AG04450 (cell line): ENCODE results near the gene SSR2. TPM values are rescaled to one million over a fixed set of nuclear protein-coding genes. Genes with fewer than 3 reads are reported as not detected.

Experiments used
- CTCF ChIA-PET: fragments of 300-600, 350-600 bp; formaldehyde crosslinking; extraction: SDS; loops from one replicate; lab custom pipeline; 2022; ENCODE audit warnings: antibody characterized with exemption, inconsistent platforms; lab: Charles Lee
- POLR2A ChIA-PET: fragments of 350-600 bp; formaldehyde crosslinking; extraction: SDS; loops from one replicate; lab custom pipeline; 2021; ENCODE audit warnings: antibody characterized with exemption, inconsistent platforms; lab: Yijun Ruan, JAX
- DNase-seq: peaks from one replicate; pipeline ENCODE4 v3.0.0-alpha.2; 2011; ENCODE audit warnings: low read depth, low spot score
- H3K27ac ChIP-seq: one replicate; pipeline ENCODE4 v1.5.1; 2012; ENCODE audit warnings: low read depth, low read length, control low read depth
- H3K27me3 ChIP-seq: one replicate; pipeline ENCODE4 v1.6.0; 2012; ENCODE audit warnings: low read length; ENCODE audit not compliant: control insufficient read depth, insufficient read depth
- H3K4me3 ChIP-seq: 2 replicates; pipeline ENCODE4 v1.5.1; 2011; ENCODE audit warnings: mild to moderate bottlenecking, low read depth, low read length, control low read depth
- H3K9me3 ChIP-seq: 2 replicates; pipeline ENCODE4 v1.5.1; 2012; ENCODE audit warnings: low read length; ENCODE audit not compliant: control insufficient read depth, insufficient read depth
- polyA plus RNA-seq: library from polyadenylated mRNA; depleted of rRNA; stranded (reverse); fragments of >200 nt; gene quantifications from 2 replicates; pipeline ENCODE4 v1.2.3, GENCODE V29; 2011
- TF ChIP-seq, protein P1 (sequence below): IDR thresholded peaks from 2 replicates; pipeline ENCODE4 v1.5.1; 2011; ENCODE audit warnings: low read depth, low read length, control low read depth, inconsistent platforms

Gene SSR2
- polyA plus RNA-seq, 1 experiment, result 867 TPM

- peak within 1 kb of the TSS; percentile 92 for H3K27ac ChIP-seq
- CTCF ChIA-PET, result interaction anchor here (0.6 to 1.9 kb wide), 9 partner anchors 9 to 55 kb away, joined by 3 to 5 read pairs (median 3); no protein-coding TSS in a partner anchor
- H3K4me3 ChIP-seq, result peak within 1 kb of the TSS; percentile 85
- POLR2A ChIA-PET, result interaction anchor here (0.6 to 3.5 kb wide), 6 partner anchors 8 to 183 kb away, joined by 3 to 46 read pairs (median 4); no protein-coding TSS in a partner anchor
- H3K9me3 ChIP-seq, result peaks cover 3% of the 10 kb centered on the region; the same call in 1 of the 2 replicates
- TF ChIP-seq, protein P1, sequence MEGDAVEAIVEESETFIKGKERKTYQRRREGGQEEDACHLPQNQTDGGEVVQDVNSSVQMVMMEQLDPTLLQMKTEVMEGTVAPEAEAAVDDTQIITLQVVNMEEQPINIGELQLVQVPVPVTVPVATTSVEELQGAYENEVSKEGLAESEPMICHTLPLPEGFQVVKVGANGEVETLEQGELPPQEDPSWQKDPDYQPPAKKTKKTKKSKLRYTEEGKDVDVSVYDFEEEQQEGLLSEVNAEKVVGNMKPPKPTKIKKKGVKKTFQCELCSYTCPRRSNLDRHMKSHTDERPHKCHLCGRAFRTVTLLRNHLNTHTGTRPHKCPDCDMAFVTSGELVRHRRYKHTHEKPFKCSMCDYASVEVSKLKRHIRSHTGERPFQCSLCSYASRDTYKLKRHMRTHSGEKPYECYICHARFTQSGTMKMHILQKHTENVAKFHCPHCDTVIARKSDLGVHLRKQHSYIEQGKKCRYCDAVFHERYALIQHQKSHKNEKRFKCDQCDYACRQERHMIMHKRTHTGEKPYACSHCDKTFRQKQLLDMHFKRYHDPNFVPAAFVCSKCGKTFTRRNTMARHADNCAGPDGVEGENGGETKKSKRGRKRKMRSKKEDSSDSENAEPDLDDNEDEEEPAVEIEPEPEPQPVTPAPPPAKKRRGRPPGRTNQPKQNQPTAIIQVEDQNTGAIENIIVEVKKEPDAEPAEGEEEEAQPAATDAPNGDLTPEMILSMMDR, result peak; percentile 43
- DNase-seq, result no peak
- no peaks in the 10 kb centered on the region for H3K27me3 ChIP-seq
Observed at GRCh38 chr1:155978325-155978972, 42.3 kb downstream of the SSR2 start, which contains the start of gene ARHGEF2. Gene ARHGEF2, minus strand, starts transcription at chr1:155978547. Its CDS starts 120 bp downstream, at chr1:155978427.

GRCh38 chr1:155977690-155978324 is 42.9 kb downstream of the SSR2 start:
- ChIA-PET CTCF (interaction anchor here (0.7 to 1.9 kb wide), 6 partner anchors 8 to 54 kb away, joined by 3 to 5 read pairs (median 3); no protein-coding TSS in a partner anchor), POLR2A (interaction anchor here (0.6 to 3.5 kb wide), 8 partner anchors 7 to 44 kb away, joined by 3 to 46 read pairs (median 4); partner anchors contain the start of gene KHDC4)
- Histone ChIP-seq H3K27me3 (no peaks in the 10 kb centered on the region), H3K4me3 (peak overlapping the region; percentile 85), H3K27ac (peak overlapping the region; percentile 92), H3K9me3 (peaks cover 3% of the 10 kb centered on the region; the same call in 1 of the 2 replicates)
- TF ChIP-seq, protein P1, result no peak
- DNase-seq, result no peak

- CTCF ChIA-PET, result interaction anchor here (0.7 to 1.9 kb wide), 2 partner anchors 10 to 39 kb away, joined by 5 to 6 read pairs; no protein-coding TSS in a partner anchor
- Histone ChIP-seq H3K9me3 (peaks cover 3% of the 10 kb centered on the region; the same call in 1 of the 2 replicates), H3K27me3 (no peaks in the 10 kb centered on the region), H3K27ac (peak overlapping the region; percentile 92), H3K4me3 (peak overlapping the region; percentile 85)
- TF ChIP-seq, protein P1, result no peak
- POLR2A ChIA-PET, result interaction anchor here (0.6 to 3.5 kb wide), 11 partner anchors 9 to 76 kb away, joined by 3 to 46 read pairs (median 6); partner anchors contain the start of genes KHDC4 and UBQLN4
- no peak for DNase-seq
Observed at GRCh38 chr1:155976913-155977689, 43.6 kb downstream of the SSR2 start.

DNA sequence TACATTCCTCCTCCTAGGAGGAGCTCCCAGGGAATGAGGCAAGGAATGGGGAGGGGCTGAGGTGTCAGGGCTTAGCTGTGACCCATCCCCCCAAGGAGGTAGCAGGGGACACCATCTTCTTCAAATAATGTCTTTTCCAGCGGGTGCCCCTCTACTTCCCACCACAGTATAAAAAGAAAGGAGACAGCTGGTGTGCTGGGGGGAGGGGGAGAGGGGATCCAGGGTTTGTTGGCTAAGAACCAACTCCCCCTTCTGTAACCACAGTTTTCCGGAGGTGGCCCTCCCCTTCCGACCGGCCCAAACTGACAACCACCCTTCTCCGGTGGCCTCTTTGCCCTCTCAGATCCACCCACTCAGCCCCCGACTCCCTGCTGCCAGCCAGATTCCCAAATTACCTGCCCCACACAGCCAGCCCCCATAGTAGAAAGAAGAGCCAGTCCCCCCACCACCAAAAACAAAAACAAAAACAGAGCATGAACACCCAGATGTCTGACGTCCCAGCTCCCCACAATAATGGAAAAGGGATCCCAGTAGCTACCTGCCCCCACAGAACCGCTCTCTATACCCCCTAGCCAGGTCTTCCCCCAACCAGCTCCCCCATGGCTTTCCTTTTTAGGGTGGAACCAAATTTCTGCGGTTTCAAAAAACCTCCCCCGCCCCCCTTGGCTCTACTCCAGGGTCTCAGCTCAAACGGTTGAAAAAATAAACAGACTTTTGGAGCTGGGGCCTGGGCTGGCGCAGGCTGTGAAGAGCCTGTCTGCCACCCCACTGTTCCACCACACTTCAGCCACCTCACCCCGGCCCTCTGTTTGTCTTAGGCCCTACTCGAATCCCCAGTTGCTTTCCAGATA is 44.5 kb downstream of the SSR2 start:
- ChIA-PET POLR2A (interaction anchor here (0.6 to 3.5 kb wide), 10 partner anchors 8 to 77 kb away, joined by 3 to 46 read pairs (median 6); partner anchors contain the start of genes KHDC4 and UBQLN4), CTCF (interaction anchor here (0.7 to 1.9 kb wide), 4 partner anchors 9 to 803 kb away, joined by 3 to 6 read pairs (median 4); partner anchors contain the start of gene KRTCAP2)
- DNase-seq, result peak; percentile 54
- TF ChIP-seq, protein P1, result no peak
- H3K27ac ChIP-seq, result peak overlapping the region; percentile 92
- peaks cover 3% of the 10 kb centered on the region; the same call in 1 of the 2 replicates for H3K9me3 ChIP-seq
- H3K4me3 ChIP-seq, result peak overlapping the region; percentile 85
- no peaks in the 10 kb centered on the region for H3K27me3 ChIP-seq
